Liver (tissue), 3 donors: ENCODE measurements around the gene ALDH1A1.

Source experiments
- CTCF ChIP-seq: fragments of 150-350 bp; IDR thresholded peaks from 2 replicates; pipeline ENCODE4 v1.5.1; 2017; ENCODE audit warnings: improper control_type of control experiment, low read depth, low read length; ENCODE audit not compliant: missing input control
- RAD21 ChIP-seq, 2 donors: IDR thresholded peaks; 2 replicates each; pipeline ENCODE4 v1.6.1; 2016; ENCODE audit warnings: antibody characterized with exemption in 2 of 2, mild to moderate bottlenecking in 2 of 2
- REST ChIP-seq: IDR thresholded peaks from 2 replicates; pipeline ENCODE4 v1.6.1; 2016; ENCODE audit warnings: antibody characterized with exemption, mild to moderate bottlenecking
- YY1 ChIP-seq: IDR thresholded peaks from 2 replicates; pipeline ENCODE4 v1.6.1; 2016; ENCODE audit warnings: antibody characterized with exemption, mild to moderate bottlenecking
- donor health status: healthy.
- donor health status: healthy.

GRCh38 chr9:72952381-72952690 lies 517 bp downstream of the ALDH1A1 start:
- TF ChIP-seq CTCF (no peak), REST (no peak), YY1 (no peak), RAD21 (IDR thresholded peaks at IDR 0.05) (no peak)
